GM12891 (cell line): ENCODE measurements around the gene SIGLEC1.

ENCODE experiments used
- PAX5 ChIP-seq: IDR thresholded peaks from 2 replicates; pipeline ENCODE4 v1.6.1; 2011; ENCODE audit warnings: low read length, moderate library complexity, mild to moderate bottlenecking; ENCODE audit not compliant: insufficient read depth, severe bottlenecking
- POLR2A ChIP-seq: IDR thresholded peaks from 2 replicates; pipeline ENCODE4 v1.6.1; 2011; ENCODE audit warnings: low read depth, low read length, control low read depth
- POLR2AphosphoS5 ChIP-seq: IDR thresholded peaks from 2 replicates; pipeline ENCODE4 v1.6.1; 2011; ENCODE audit warnings: low read depth, low read length, control low read depth

DNA sequence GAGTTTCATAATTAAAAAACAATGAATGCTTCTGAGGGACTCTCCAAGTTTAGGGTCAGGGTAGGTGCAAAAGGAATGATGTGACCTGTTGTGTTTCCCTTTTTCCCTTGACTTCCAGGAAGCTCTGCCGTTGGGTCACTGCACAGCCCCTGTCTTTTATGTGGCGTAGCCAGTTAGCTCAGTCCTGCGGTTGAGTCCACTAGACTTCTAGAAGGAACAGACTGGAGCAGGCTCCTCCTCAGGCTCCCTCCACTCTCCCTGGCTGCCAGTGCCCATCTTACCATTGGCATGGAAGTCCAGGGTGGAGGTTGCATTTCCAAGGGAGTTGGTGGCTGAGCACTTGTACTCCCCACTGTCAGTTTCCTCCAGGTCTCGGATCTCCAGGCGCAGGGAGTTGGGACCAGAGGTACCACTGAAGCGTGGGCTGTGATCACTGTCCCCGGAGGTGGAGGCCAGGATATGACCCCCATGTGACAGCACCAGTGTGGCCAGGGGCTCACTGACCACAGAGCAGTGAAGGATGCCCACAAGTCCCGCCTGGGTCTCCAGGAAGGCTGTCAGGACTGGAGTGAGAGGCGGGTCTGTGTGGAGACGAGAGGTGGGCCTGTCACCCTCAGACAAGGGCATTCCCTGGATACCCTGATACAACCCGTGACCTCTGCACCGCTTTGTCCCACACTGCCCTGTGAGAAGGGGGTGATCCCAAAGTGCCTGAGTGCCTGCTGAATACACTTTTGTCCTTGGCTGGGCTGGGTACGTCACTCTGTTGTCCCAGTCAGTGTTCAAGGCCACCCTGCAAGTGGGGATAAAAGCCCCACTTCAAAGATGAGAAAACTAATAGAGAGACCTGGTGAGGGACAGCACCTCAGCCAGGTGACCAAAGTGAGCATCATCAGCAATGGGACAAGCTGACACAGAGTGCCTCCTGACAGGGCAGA lies 11.1 kb downstream of the SIGLEC1 start:
- TF ChIP-seq POLR2A: no peak
- TF ChIP-seq POLR2AphosphoS5: no peak
- no peak for TF ChIP-seq PAX5
